K562 (cell line): ENCODE data around the gene ARID4B. TPM values are rescaled to one million over a fixed set of nuclear protein-coding genes. Genes with fewer than 3 reads are reported as not detected.
A peak's percentile ranks its signal among the peaks of the same experiment; 100 is the strongest.

Experiments used
- ARNT ChIP-seq, 2 experiments: fragments of 450-650 bp; IDR thresholded peaks; 2 replicates each; pipeline ENCODE4 v1.6.1; 2016; ENCODE audit warnings: mild to moderate bottlenecking in 1 of 2
- ATF1 ChIP-seq, 2 experiments: fragments of 450-650 bp in 1 of 2; IDR thresholded peaks; 2 replicates each; pipeline ENCODE4 v1.6.1; 2016; ENCODE audit warnings: missing compliant biosample characterization in 1 of 2, missing genetic modification characterization in 1 of 2
- BCLAF1 ChIP-seq, 2 experiments: fragments of 450-650 bp in 1 of 2; IDR thresholded peaks; 2 replicates each; pipeline ENCODE4 v1.6.1; 2011 to 2017; ENCODE audit warnings: low read depth in 2 of 2, antibody characterized with exemption in 1 of 2, borderline replicate concordance in 1 of 2, low read length in 1 of 2, mild to moderate bottlenecking in 1 of 2, mixed read lengths in 1 of 2; ENCODE audit not compliant: control insufficient read depth in 1 of 2
- BCOR ChIP-seq: fragments of 450-650 bp; IDR thresholded peaks from 2 replicates; pipeline ENCODE4 v1.6.1; 2016
- BRD9 ChIP-seq: fragments of 450-650 bp; IDR thresholded peaks from 2 replicates; pipeline ENCODE4 v1.6.1; 2018; ENCODE audit warnings: low read depth; ENCODE audit not compliant: partially characterized antibody
- CBX1 ChIP-seq: sonication (generic); IDR thresholded peaks from 2 replicates; pipeline ENCODE4 v1.6.1; 2016; ENCODE audit warnings: antibody characterized with exemption, low read depth, mild to moderate bottlenecking
- CREBBP ChIP-seq: IDR thresholded peaks from one replicate; pipeline ENCODE4 v1.6.1; 2012; ENCODE audit warnings: low read depth, mild to moderate bottlenecking, control low read depth, inconsistent platforms, low read length
- DACH1 ChIP-seq: fragments of 450-650 bp; IDR thresholded peaks from 2 replicates; pipeline ENCODE4 v1.6.1; 2018; ENCODE audit not compliant: partially characterized antibody
- FIP1L1 ChIP-seq: fragments of 200-400 bp; formaldehyde crosslinking; IDR thresholded peaks from 2 replicates; pipeline ENCODE4 v1.6.1; 2018; ENCODE audit warnings: mild to moderate bottlenecking, low read depth, low read length; ENCODE audit not compliant: poor library complexity, severe bottlenecking
- GABPB1 ChIP-seq: sonication (generic); formaldehyde crosslinking; IDR thresholded peaks from 2 replicates; pipeline ENCODE4 v1.8.0; 2022; ENCODE audit warnings: mild to moderate bottlenecking, missing genetic modification reagents
- GMEB1 ChIP-seq: fragments of 250-450 bp; sonication (Bioruptor Pico); IDR thresholded peaks from 2 replicates; pipeline ENCODE4 v1.4.0; 2020; ENCODE audit warnings: mild to moderate bottlenecking
- HCFC1 ChIP-seq: IDR thresholded peaks from 2 replicates; pipeline ENCODE4 v1.6.1; 2012; ENCODE audit warnings: low read depth, low read length, improper control_type of control experiment
- HOXB6 ChIP-seq: fragments of 250-450 bp; sonication (Bioruptor Pico); IDR thresholded peaks from 2 replicates; pipeline ENCODE4 v1.5.1; 2022; ENCODE audit warnings: mild to moderate bottlenecking, borderline replicate concordance
- KHSRP ChIP-seq: fragments of 450-650 bp; IDR thresholded peaks from 2 replicates; pipeline ENCODE4 v1.6.1; 2017
- NFRKB ChIP-seq: fragments of 450-650 bp; IDR thresholded peaks from 2 replicates; pipeline ENCODE4 v1.6.1; 2016; ENCODE audit warnings: low read depth
- POLR2A ChIP-seq: fragments of 450-650 bp; conservative IDR thresholded peaks from 2 replicates; pipeline ENCODE4 v1.6.1; 2016
- PURB ChIP-seq: sonication (generic); formaldehyde crosslinking; IDR thresholded peaks from 2 replicates; pipeline ENCODE4 v1.9.0; 2021; ENCODE audit warnings: low read depth, mild to moderate bottlenecking, missing genetic modification reagents
- SIX5 ChIP-seq, 2 experiments: IDR thresholded peaks; 2 replicates each; pipeline ENCODE4 v1.6.1; 2011; ENCODE audit warnings: low read length in 2 of 2, borderline replicate concordance in 1 of 2, low read depth in 1 of 2, mild to moderate bottlenecking in 1 of 2, moderate library complexity in 1 of 2; ENCODE audit not compliant: insufficient read depth in 1 of 2
- SMC3 ChIP-seq: conservative IDR thresholded peaks from 2 replicates; pipeline ENCODE4 v1.6.1; 2011; ENCODE audit warnings: low read depth, low read length, improper control_type of control experiment; ENCODE audit not compliant: insufficient read depth
- SRSF1 ChIP-seq: fragments of 200-400 bp; formaldehyde crosslinking; IDR thresholded peaks from 2 replicates; pipeline ENCODE4 v1.6.1; 2017; ENCODE audit warnings: mild to moderate bottlenecking, low read depth, low read length, moderate library complexity
- YBX1 ChIP-seq: fragments of 450-650 bp; IDR thresholded peaks from 2 replicates; pipeline ENCODE4 v1.7.1; 2016; ENCODE audit warnings: mild to moderate bottlenecking
- ZNF146 ChIP-seq: IDR thresholded peaks from one replicate; pipeline ENCODE4 v1.6.1; 2018; ENCODE audit warnings: missing compliant biosample characterization; ENCODE audit not compliant: unreplicated experiment
- ZNF263 ChIP-seq: sonication (generic); formaldehyde crosslinking; IDR thresholded peaks from 2 replicates; pipeline ENCODE4 v1.8.0; 2022; ENCODE audit warnings: mild to moderate bottlenecking, missing genetic modification reagents, borderline replicate concordance
- ZNF655 ChIP-seq: fragments of 250-450 bp; sonication (Bioruptor Pico); IDR thresholded peaks from 2 replicates; pipeline ENCODE4 v1.5.0; 2021
- polyA plus RNA-seq, 8 experiments: library from polyadenylated mRNA; depleted of rRNA in 4 of 8; stranded (reverse) in 5 of 8; unstranded in 3 of 8; fragments of >200 nt; fragmentation: Nextera tagmentation in 2 of 8; fragmentation: Illumina TruSeq in 1 of 8; extraction: Ambion mirVana in 2 of 8; extraction: Trizol in 1 of 8; gene quantifications; 2 replicates each; pipeline versions ENCODE4 v1.2.1 to v1.2.3, GENCODE V29; 2011 to 2014; ENCODE audit warnings: inconsistent platforms in 1 of 8, missing spikeins in 1 of 8
- total RNA-seq, 7 experiments: library from RNA; depleted of rRNA in 6 of 7; stranded (reverse); fragments of >200 nt in 6 of 7; fragmentation: Illumina TruSeq in 2 of 7; extraction: Trizol in 2 of 7; gene quantifications; 2 replicates each; pipeline versions ENCODE4 v1.2.1 to v1.2.3, GENCODE V29; 2011 to 2021; ENCODE audit warnings: low replicate concordance in 1 of 7

Gene ARID4B
- total and polyA plus RNA-seq, 9 of the 15 experiments (the other 6 are each of a cell fraction or from before 2014, with no cell fraction given) = 8.4 to 38.9 (median 18.5) TPM

- TF ChIP-seq SRSF1 (no peak), HOXB6 (CRISPR knock-in tag) (no peak), BCOR (0 out of 2 replicates have a peak, but pooled peaks have one; percentile 29), GABPB1 (CRISPR knock-in tag) (no peak), ZNF146 (CRISPR knock-in tag) (no peak), BCLAF1 (IDR thresholded peaks at IDR 0.05; ENCODE audit: borderline replicate concordance in 1 of 2, control insufficient read depth in 1 of 2, low read depth in 2 of 2, low read length in 1 of 2) (no peak), ATF1 (CRISPR knock-in tag; IDR thresholded peaks at IDR 0.05) (no peak), ATF1 (tag; IDR thresholded peaks at IDR 0.05) (0 out of 2 replicates have a peak, but pooled peaks have one; percentile 17), ZNF263 (CRISPR knock-in tag) (no peak), DACH1 (no peak), CREBBP (no peak), SIX5 (IDR thresholded peaks at IDR 0.05; ENCODE audit: borderline replicate concordance in 1 of 2, insufficient read depth in 1 of 2, low read depth in 1 of 2, low read length in 2 of 2) (no peak), FIP1L1 (no peak), HCFC1 (no peak), YBX1 (no peak), SMC3 (no peak), ZNF655 (no peak), NFRKB (no peak), GMEB1 (CRISPR knock-in tag) (no peak), CBX1 (no peak; the same call in 1 of the 2 replicates), PURB (CRISPR knock-in tag) (no peak), ARNT (IDR thresholded peaks at IDR 0.05) (no peak), POLR2A (no peak), KHSRP (no peak), BRD9 (no peak)
These were observed 1.0 kb downstream of the ARID4B start (continued) for GRCh38 chr1:235326719-235327558.
